CD8-positive, alpha-beta memory T cell (primary cell): ENCODE measurements around the gene KRT34. TPM values are rescaled to one million over a fixed set of nuclear protein-coding genes. Genes with fewer than 3 reads are reported as not detected.

Source experiments
- CTCF ChIA-PET: fragments of 350-600 bp; sonication (Branson Sonifier 250); formaldehyde crosslinking; loops from one replicate; lab custom pipeline; 2021; ENCODE audit warnings: antibody characterized with exemption; lab: Charles Lee
- POLR2A ChIA-PET: fragments of 350-600 bp; sonication (Branson Sonifier 250); formaldehyde crosslinking; loops from one replicate; lab custom pipeline; 2021; ENCODE audit warnings: antibody characterized with exemption; lab: Charles Lee
- DNase-seq, 5 donors: peaks; one replicate each; pipeline versions ENCODE4 v3.0.0 to v3.0.0-alpha.2; 2020 to 2022; ENCODE audit warnings: mixed read lengths in 1 of 5
- H3K27ac ChIP-seq: one replicate; pipeline ENCODE4 v1.7.0; 2013; ENCODE audit warnings: low read depth, mild to moderate bottlenecking, low read length, moderate library complexity
- H3K27me3 ChIP-seq: 2 replicates; pipeline ENCODE4 v1.7.0; 2013; ENCODE audit warnings: low read length, mild to moderate bottlenecking; ENCODE audit not compliant: insufficient read depth, poor library complexity, severe bottlenecking
- H3K36me3 ChIP-seq: 2 replicates; pipeline ENCODE4 v1.7.0; 2013; ENCODE audit warnings: mild to moderate bottlenecking, low read length, moderate library complexity; ENCODE audit not compliant: insufficient read depth
- H3K4me1 ChIP-seq: 2 replicates; pipeline ENCODE4 v1.7.0; 2013; ENCODE audit warnings: mild to moderate bottlenecking, low read length, moderate library complexity; ENCODE audit not compliant: insufficient read depth
- H3K4me3 ChIP-seq: 2 replicates; pipeline ENCODE4 v1.7.0; 2013; ENCODE audit warnings: mild to moderate bottlenecking, low read length
- H3K9me3 ChIP-seq: 2 replicates; pipeline ENCODE4 v1.7.0; 2013; ENCODE audit warnings: mild to moderate bottlenecking, low read length
- H3K27ac Mint-ChIP-seq, 8 donors: one replicate each; pipeline ENCODE4 v1.8.0; 2020 to 2021; ENCODE audit warnings: mixed read lengths in 8 of 8, mild to moderate bottlenecking in 6 of 8, inconsistent platforms in 3 of 8, moderate library complexity in 3 of 8
- H3K27me3 Mint-ChIP-seq, 2 donors: one replicate each; pipeline ENCODE4 v1.8.0; 2020 to 2021; ENCODE audit warnings: mixed read lengths in 2 of 2, mild to moderate bottlenecking in 1 of 2, moderate library complexity in 1 of 2
- H3K36me3 Mint-ChIP-seq, 3 donors: one replicate each; pipeline ENCODE4 v1.8.0; 2020 to 2021; ENCODE audit warnings: mixed read lengths in 3 of 3, inconsistent platforms in 1 of 3, mild to moderate bottlenecking in 1 of 3
- H3K4me1 Mint-ChIP-seq, 3 donors: one replicate each; pipeline ENCODE4 v1.8.0; 2020 to 2021; ENCODE audit warnings: mixed read lengths in 3 of 3, inconsistent platforms in 1 of 3, mild to moderate bottlenecking in 1 of 3
- H3K4me3 Mint-ChIP-seq, 7 donors: one replicate each; pipeline ENCODE4 v1.8.0; 2020 to 2021; ENCODE audit warnings: mixed read lengths in 7 of 7, mild to moderate bottlenecking in 6 of 7, moderate library complexity in 4 of 7, inconsistent platforms in 2 of 7
- H3K9me3 Mint-ChIP-seq, 5 donors: one replicate each; pipeline ENCODE4 v1.8.0; 2020 to 2022; ENCODE audit warnings: mixed read lengths in 5 of 5, mild to moderate bottlenecking in 3 of 5, moderate library complexity in 2 of 5, inconsistent platforms in 1 of 5
- polyA plus RNA-seq: library from polyadenylated mRNA; unstranded; fragments of 300-500 nt; fragmentation: Illumina TruSeq; gene quantifications from one replicate; pipeline ENCODE4 v1.2.3, GENCODE V29; 2021
- total RNA-seq, 2 experiments: library from RNA; stranded (reverse); gene quantifications; one replicate each; pipeline ENCODE4 v1.2.3, GENCODE V29; 2021

Gene KRT34
- total and polyA plus RNA-seq, 3 experiments from 2014 or later, result not detected

- Mint-ChIP-seq H3K27ac (peak overlapping the region in 7 of 8 donors; percentile 45 to 85 (median 72)), H3K4me3 (peak overlapping the region in 3 of 7 donors; percentile 13 to 59 (median 30)), H3K9me3 (no peaks in the 10 kb centered on the region), H3K4me1 (peaks cover 51 to 61% (median 59%) of the 10 kb centered on the region in 3 donors), H3K36me3 (peaks cover 0 to 4% (median 0%) of the 10 kb centered on the region in 3 donors), H3K27me3 (no peaks in the 10 kb centered on the region)
- Histone ChIP-seq H3K9me3 (no peaks in the 10 kb centered on the region), H3K4me1 (peaks cover 56% of the 10 kb centered on the region), H3K4me3 (no peak overlapping the region), H3K27me3 (no peaks in the 10 kb centered on the region), H3K36me3 (no peaks in the 10 kb centered on the region), H3K27ac (no peak overlapping the region)
- POLR2A ChIA-PET, result interaction anchor here (0.9 kb wide), 1 partner anchor 121 kb away, joined by 3 read pairs; no protein-coding TSS in a partner anchor
- DNase-seq, result no peak
- CTCF ChIA-PET, result interaction anchor here (1.8 kb wide), 1 partner anchor 11 kb away, joined by 8 read pairs; no protein-coding TSS in a partner anchor
Observed at GRCh38 chr17:41333836-41334235, 48.3 kb downstream of the KRT34 start.

- Histone ChIP-seq H3K36me3 (no peaks in the 10 kb centered on the region), H3K4me3 (no peak overlapping the region), H3K4me1 (peaks cover 56% of the 10 kb centered on the region), H3K27me3 (no peaks in the 10 kb centered on the region), H3K27ac (no peak overlapping the region), H3K9me3 (no peaks in the 10 kb centered on the region)
- H3K36me3 Mint-ChIP-seq, result peaks cover 0 to 4% (median 0%) of the 10 kb centered on the region in 3 donors
- ChIA-PET CTCF (interaction anchor here (1.8 to 2.8 kb wide), 2 partner anchors 10 kb away, joined by 8 to 18 read pairs; no protein-coding TSS in a partner anchor), POLR2A (interaction anchor here (0.9 kb wide), 1 partner anchor 121 kb away, joined by 3 read pairs; no protein-coding TSS in a partner anchor)
- H3K4me3 Mint-ChIP-seq, result no peak overlapping the region
- H3K9me3 Mint-ChIP-seq, result no peaks in the 10 kb centered on the region
- H3K27me3 Mint-ChIP-seq, result no peaks in the 10 kb centered on the region
- peak overlapping the region in 6 of 8 donors; percentile 27 to 93 (median 60) for H3K27ac Mint-ChIP-seq
- DNase-seq, result no peak
- peaks cover 48 to 59% (median 57%) of the 10 kb centered on the region in 3 donors for H3K4me1 Mint-ChIP-seq
Observed at GRCh38 chr17:41333098-41333497, 49.0 kb downstream of the KRT34 start.

GRCh38 chr17:41332239-41332638 lies 49.9 kb downstream of the KRT34 start:
- Histone ChIP-seq H3K36me3 (no peaks in the 10 kb centered on the region), H3K9me3 (no peaks in the 10 kb centered on the region), H3K4me1 (peaks cover 56% of the 10 kb centered on the region), H3K27me3 (no peaks in the 10 kb centered on the region), H3K27ac (no peak overlapping the region), H3K4me3 (no peak overlapping the region)
- H3K9me3 Mint-ChIP-seq, result no peaks in the 10 kb centered on the region
- H3K4me1 Mint-ChIP-seq, result peaks cover 43 to 53% (median 51%) of the 10 kb centered on the region in 3 donors
- no peak for DNase-seq
- POLR2A ChIA-PET, result no interaction called here
- peaks cover 0 to 4% (median 0%) of the 10 kb centered on the region in 3 donors for H3K36me3 Mint-ChIP-seq
- H3K27ac Mint-ChIP-seq, result peak overlapping the region in 3 of 8 donors; percentile 25 to 73 (median 48)
- no peak overlapping the region for H3K4me3 Mint-ChIP-seq
- H3K27me3 Mint-ChIP-seq, result no peaks in the 10 kb centered on the region
- CTCF ChIA-PET, result interaction anchor here (1.0 to 2.8 kb wide), 3 partner anchors 9 to 16 kb away, joined by 3 to 18 read pairs (median 4); no protein-coding TSS in a partner anchor

- Mint-ChIP-seq H3K4me3 (no peak overlapping the region), H3K9me3 (no peaks in the 10 kb centered on the region), H3K36me3 (peaks cover 0 to 4% (median 0%) of the 10 kb centered on the region in 3 donors), H3K27me3 (no peaks in the 10 kb centered on the region), H3K4me1 (peaks cover 47 to 57% (median 52%) of the 10 kb centered on the region in 3 donors), H3K27ac (peak overlapping the region in 1 of 8 donors; percentile 43)
- H3K27ac ChIP-seq, result no peak overlapping the region
- ChIA-PET CTCF (interaction anchor here (1.0 to 2.8 kb wide), 3 partner anchors 9 to 17 kb away, joined by 3 to 18 read pairs (median 4); no protein-coding TSS in a partner anchor), POLR2A (no interaction called here)
- H3K36me3 ChIP-seq, result no peaks in the 10 kb centered on the region
- no peak for DNase-seq
- H3K27me3 ChIP-seq, result no peaks in the 10 kb centered on the region
- no peak overlapping the region for H3K4me3 ChIP-seq
- no peaks in the 10 kb centered on the region for H3K9me3 ChIP-seq
- H3K4me1 ChIP-seq, result peaks cover 57% of the 10 kb centered on the region
Observed at GRCh38 chr17:41331606-41332005, 50.5 kb downstream of the KRT34 start.

- H3K36me3 ChIP-seq, result no peaks in the 10 kb centered on the region
- H3K4me1 Mint-ChIP-seq, result peaks cover 33 to 53% (median 48%) of the 10 kb centered on the region in 3 donors
- peak overlapping the region in 1 of 8 donors; percentile 38 for H3K27ac Mint-ChIP-seq
- H3K27me3 ChIP-seq, result no peaks in the 10 kb centered on the region
- no peak for DNase-seq
- no peaks in the 10 kb centered on the region for H3K9me3 ChIP-seq
- H3K4me3 ChIP-seq, result no peak overlapping the region
- no peaks in the 10 kb centered on the region for H3K27me3 Mint-ChIP-seq
- ChIA-PET POLR2A (no interaction called here), CTCF (interaction anchor here (1.5 kb wide), 1 partner anchor 9 kb away, joined by 5 read pairs; no protein-coding TSS in a partner anchor)
- no peak overlapping the region for H3K27ac ChIP-seq
- H3K9me3 Mint-ChIP-seq, result no peaks in the 10 kb centered on the region
- peaks cover 47% of the 10 kb centered on the region for H3K4me1 ChIP-seq
- peaks cover 0 to 4% (median 0%) of the 10 kb centered on the region in 3 donors for H3K36me3 Mint-ChIP-seq
- H3K4me3 Mint-ChIP-seq, result no peak overlapping the region
Observed at GRCh38 chr17:41329279-41329948, 52.7 kb downstream of the KRT34 start.

GRCh38 chr17:41328207-41328606 lies 53.9 kb downstream of the KRT34 start:
- POLR2A ChIA-PET, result no interaction called here
- Mint-ChIP-seq H3K4me1 (peaks cover 31 to 53% (median 48%) of the 10 kb centered on the region in 3 donors), H3K27ac (peak overlapping the region in 3 of 8 donors; percentile 52 to 68 (median 54)), H3K9me3 (no peaks in the 10 kb centered on the region), H3K4me3 (peak overlapping the region in 1 of 7 donors; percentile 77), H3K27me3 (no peaks in the 10 kb centered on the region), H3K36me3 (peaks cover 0 to 4% (median 0%) of the 10 kb centered on the region in 3 donors)
- Histone ChIP-seq H3K27me3 (no peaks in the 10 kb centered on the region), H3K4me3 (no peak overlapping the region), H3K36me3 (no peaks in the 10 kb centered on the region), H3K4me1 (peaks cover 44% of the 10 kb centered on the region), H3K27ac (no peak overlapping the region), H3K9me3 (no peaks in the 10 kb centered on the region)
- CTCF ChIA-PET, result no interaction called here
- DNase-seq, result no peak
